ENCODE data around the gene NFIL3. TPM values are rescaled to one million over a fixed set of nuclear protein-coding genes. Genes with fewer than 3 reads are reported as not detected.
"Not testable (repeated sequence)": the region's sequence is repeated elsewhere in the genome, so short reads cannot be mapped to it uniquely, and the experiment has no call there.

NFIL3 gene
- total RNA-seq, 2 experiments from 2014 or later, result 6.2 to 11.9 TPM

- ChIA-PET POLR2A (interaction anchor here (0.7 kb wide), 1 partner anchor 60 kb away, joined by 3 read pairs; no protein-coding TSS in a partner anchor), CTCF (ENCODE audit: unreplicated experiment) (no interaction called here)
- TF ChIP-seq CTCF (conservative IDR thresholded peaks at IDR 0.05; ENCODE audit: low read length) (no peak), EZH2phosphoT487 (IDR thresholded peaks at IDR 0.05; ENCODE audit: borderline replicate concordance, low read depth, low read length) (no peak)
- H3K4me1 ChIP-seq (ENCODE audit: insufficient read depth, low read length, poor library complexity, severe bottlenecking), result peaks cover 5% of the 10 kb centered on the region
- intact Hi-C loops (cut with micrococcal nuclease; ENCODE audit: unreplicated experiment), result no loop called here
- H3K79me2 ChIP-seq (ENCODE audit: insufficient read depth, low read depth, low read length), result no peaks in the 10 kb centered on the region
- no peak overlapping the region for H3K27ac ChIP-seq (ENCODE audit: low read depth, low read length, poor library complexity, severe bottlenecking)
- no peaks in the 10 kb centered on the region for H4K20me1 ChIP-seq (ENCODE audit: insufficient read depth, low read length)
- H3K9me3 ChIP-seq (ENCODE audit: low read length), result no peaks in the 10 kb centered on the region
- no peaks in the 10 kb centered on the region for H3K9me2 ChIP-seq (ENCODE audit: insufficient read depth, low read length)
- H2AFZ ChIP-seq (ENCODE audit: low read length), result no peak overlapping the region
- no peak overlapping the region for H3K4me2 ChIP-seq (ENCODE audit: low read length)
- H3K4me3 ChIP-seq (ENCODE audit: low read depth, low read length, poor library complexity, severe bottlenecking), result no peak overlapping the region
- no peak for DNase-seq (ENCODE audit: low spot score)
- H3K36me3 ChIP-seq (ENCODE audit: insufficient read depth, low read length), result no peaks in the 10 kb centered on the region
- no TSS peak for BruUV-seq (replicated peaks)
These were observed 32.2 kb downstream of the NFIL3 start for GRCh38 chr9:91391412-91391811.

GRCh38 chr9:91389686-91390085, 33.9 kb downstream of the NFIL3 start:
- H3K4me2 ChIP-seq (ENCODE audit: low read length); H3K9me2 ChIP-seq (ENCODE audit: insufficient read depth, low read length); H3K79me2 ChIP-seq (ENCODE audit: insufficient read depth, low read depth, low read length); intact Hi-C loops (cut with micrococcal nuclease; ENCODE audit: unreplicated experiment); BruUV-seq (replicated peaks); H2AFZ ChIP-seq (ENCODE audit: low read length); H3K9me3 ChIP-seq (ENCODE audit: low read length); CTCF ChIA-PET (ENCODE audit: unreplicated experiment); H4K20me1 ChIP-seq (ENCODE audit: insufficient read depth, low read length); H3K4me3 ChIP-seq (ENCODE audit: low read depth, low read length, poor library complexity, severe bottlenecking); POLR2A ChIA-PET; H3K4me1 ChIP-seq (ENCODE audit: insufficient read depth, low read length, poor library complexity, severe bottlenecking); H3K36me3 ChIP-seq (ENCODE audit: insufficient read depth, low read length); H3K27ac ChIP-seq (ENCODE audit: low read depth, low read length, poor library complexity, severe bottlenecking); DNase-seq (ENCODE audit: low spot score): not testable (repeated sequence)

GRCh38 chr9:91386765-91387164, 36.9 kb downstream of the NFIL3 start:
- H3K9me2 ChIP-seq (ENCODE audit: insufficient read depth, low read length), result no peaks in the 10 kb centered on the region
- no peak overlapping the region for H2AFZ ChIP-seq (ENCODE audit: low read length)
- H3K36me3 ChIP-seq (ENCODE audit: insufficient read depth, low read length), result no peaks in the 10 kb centered on the region
- H3K4me1 ChIP-seq (ENCODE audit: insufficient read depth, low read length, poor library complexity, severe bottlenecking), result no peaks in the 10 kb centered on the region
- H3K9me3 ChIP-seq (ENCODE audit: low read length), result no peaks in the 10 kb centered on the region
- H3K4me2 ChIP-seq (ENCODE audit: low read length), result no peak overlapping the region
- H3K4me3 ChIP-seq (ENCODE audit: low read depth, low read length, poor library complexity, severe bottlenecking), result no peak overlapping the region
- CTCF ChIA-PET (ENCODE audit: unreplicated experiment), result interaction anchor here (0.6 kb wide), 1 partner anchor 17 kb away, joined by 3 read pairs; no protein-coding TSS in a partner anchor
- DNase-seq (ENCODE audit: low spot score), result no peak
- no peak for TF ChIP-seq CTCF (conservative IDR thresholded peaks at IDR 0.05; ENCODE audit: low read length)
- no peak for TF ChIP-seq EZH2phosphoT487 (IDR thresholded peaks at IDR 0.05; ENCODE audit: borderline replicate concordance, low read depth, low read length)
- intact Hi-C loops (cut with micrococcal nuclease; ENCODE audit: unreplicated experiment), result no loop called here
- no peaks in the 10 kb centered on the region for H3K79me2 ChIP-seq (ENCODE audit: insufficient read depth, low read depth, low read length)
- H4K20me1 ChIP-seq (ENCODE audit: insufficient read depth, low read length), result no peaks in the 10 kb centered on the region
- no TSS peak for BruUV-seq (replicated peaks)
- POLR2A ChIA-PET, result no interaction called here
- no peak overlapping the region for H3K27ac ChIP-seq (ENCODE audit: low read depth, low read length, poor library complexity, severe bottlenecking)
